Measurements from ENCODE around the gene MON1A. TPM values are rescaled to one million over a fixed set of nuclear protein-coding genes. Genes with fewer than 3 reads are reported as not detected.

MON1A gene
- total and polyA plus RNA-seq, 10 of the 15 experiments (the other 5 are each of a cell fraction or from before 2014, with no cell fraction given) = 1.3 to 10.5 (median 7.7) TPM

DNA sequence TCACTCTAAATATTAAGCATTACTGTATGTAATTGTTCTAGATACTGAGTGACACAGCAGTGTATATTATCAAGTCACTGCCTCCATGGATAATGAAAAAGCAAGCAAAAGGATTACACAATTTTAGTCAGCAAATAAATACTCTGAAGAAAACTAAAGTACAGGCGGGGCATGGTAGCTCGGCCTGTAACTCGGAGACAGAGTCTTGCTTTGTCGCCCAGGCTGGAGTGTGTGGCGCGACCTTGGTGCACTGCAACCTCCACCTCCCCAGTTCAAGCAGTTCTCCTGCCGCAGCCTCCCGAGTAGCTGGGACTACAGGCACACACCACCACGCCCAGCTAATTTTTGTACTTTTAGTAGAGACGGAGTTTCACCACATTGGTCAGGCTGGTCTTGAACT is 43.0 kb upstream of the MON1A start:
- FAIRE-seq (no peak), ATAC-seq (no peak), DNase-seq (ENCODE audit: low read depth, low spot score) (no peak)
- intact Hi-C loops (cut with micrococcal nuclease; ENCODE audit: unreplicated experiment) (no loop called here), in situ Hi-C loops (cut with MboI) (no loop called here)
- H3K36me3 ChIP-seq (ENCODE audit: control insufficient read depth in 2 of 2, insufficient read depth in 2 of 2, low read length in 1 of 2) = peaks cover 3 to 23% of the 10 kb centered on the region in 2 experiments
- no peaks in the 10 kb centered on the region for H3K9me3 ChIP-seq (replicated peaks; ENCODE audit: control insufficient read depth, insufficient read depth, low read length)
- H3K4me3 ChIP-seq = no peak overlapping the region
- no peak overlapping the region for H3K4me2 ChIP-seq (ENCODE audit: control insufficient read depth, insufficient read depth)
- H3K9ac ChIP-seq (ENCODE audit: control insufficient read depth, insufficient read depth, low read length) = no peak overlapping the region
- no TSS peak for BruUV-seq (replicated peaks)
- ChIA-PET SMC1A (ENCODE audit: uncharacterized antibody, unreplicated experiment) (no interaction called here), CTCF (no interaction called here), RAD21 (ENCODE audit: unreplicated experiment) (no interaction called here), POLR2A (no interaction called here)
- H3K27me3 ChIP-seq (replicated peaks in 1 of 2; ENCODE audit: control insufficient read depth in 2 of 2, insufficient read depth in 2 of 2, low read length in 1 of 2) = no peaks in the 10 kb centered on the region
- no peaks in the 10 kb centered on the region for H4K20me1 ChIP-seq (ENCODE audit: control insufficient read depth, insufficient read depth)
- WGBS (ENCODE audit: insufficient coverage, insufficient replicate concordance, low lambda C conversion rate, missing lambda C conversion rate) = 98% methylated on average over 10 of the region's 10 CpGs
- H3K27ac ChIP-seq (ENCODE audit: control insufficient read depth, insufficient read depth) = no peak overlapping the region
- H3K4me1 ChIP-seq (ENCODE audit: control insufficient read depth, insufficient read depth, low read length) = no peaks in the 10 kb centered on the region
- no peak for TF ChIP-seq USF1 (IDR thresholded peaks at IDR 0.05; ENCODE audit: borderline replicate concordance, extremely low read length, insufficient read depth, low read depth, low read length)
- TF ChIP-seq EED (IDR thresholded peaks at IDR 0.05; ENCODE audit: low read depth) = no peak
- no peak for TF ChIP-seq E2F4 (IDR thresholded peaks at IDR 0.05; ENCODE audit: low read depth, low read length)
- TF ChIP-seq BRCA1 (IDR thresholded peaks at IDR 0.05; ENCODE audit: low read depth, low read length) = no peak
- no peak for TF ChIP-seq BCL3 (IDR thresholded peaks at IDR 0.05; ENCODE audit: borderline replicate concordance, insufficient read depth, low read depth, low read length, poor library complexity, severe bottlenecking)
- no peak for TF ChIP-seq FOS (IDR thresholded peaks at IDR 0.05; ENCODE audit: borderline replicate concordance, extremely low read depth, insufficient read length)
- TF ChIP-seq ZNF207 (IDR thresholded peaks at IDR 0.05; ENCODE audit: borderline replicate concordance) = no peak
- TF ChIP-seq WRNIP1 (IDR thresholded peaks at IDR 0.05; ENCODE audit: borderline replicate concordance, low read depth, low read length) = no peak
- TF ChIP-seq GABPA (IDR thresholded peaks at IDR 0.05; ENCODE audit: low read depth) = no peak
- no peak for TF ChIP-seq SMAD1 (IDR thresholded peaks at IDR 0.05; ENCODE audit: low read depth, partially characterized antibody)
- no peak for TF ChIP-seq RBBP5 (conservative IDR thresholded peaks at IDR 0.05)
- no peak for TF ChIP-seq ZNF217 (IDR thresholded peaks at IDR 0.05)
- no peak for TF ChIP-seq KAT2A (conservative IDR thresholded peaks at IDR 0.05; ENCODE audit: control insufficient read depth, low read depth, low read length)
- TF ChIP-seq MTA2 (IDR thresholded peaks at IDR 0.05; ENCODE audit: low read depth) = no peak
- no peak for TF ChIP-seq CHD1 (IDR thresholded peaks at IDR 0.05; ENCODE audit: low read depth, low read length)
- H2AFZ ChIP-seq (ENCODE audit: control insufficient read depth, low read depth, low read length) = no peak overlapping the region
- peaks cover 2% of the 10 kb centered on the region for H3K79me2 ChIP-seq (ENCODE audit: control insufficient read depth, insufficient read depth, low read length)
